Stimulated activated naive B cell treated with anti-CD40 and anti-IgM and Interleukin-4, amounts not matched to agents 10 μg/mL and 1 μg/mL and 100 μg/mL, for 72 hours (primary cell): Measurements from ENCODE around the gene AMPH.
A peak's percentile ranks its signal among the peaks of the same experiment; 100 is the strongest.

Experiments used
- ATAC-seq, 2 donors: fragments of 150-1000 bp; cut with Tn5 transposase; replicated peaks; 2 replicates each; pipeline ENCODE4 v1.10.0; 2021; ENCODE audit warnings: moderate library complexity in 1 of 2
- DNase-seq: peaks from one replicate; pipeline ENCODE4 v3.0.0; 2021
- H3K27ac Mint-ChIP-seq: one replicate; pipeline ENCODE4 v1.8.0; 2022; ENCODE audit warnings: mild to moderate bottlenecking, mixed read lengths
- H3K27me3 Mint-ChIP-seq, 2 donors: one replicate each; pipeline ENCODE4 v1.8.0; 2022; ENCODE audit warnings: mixed read lengths in 2 of 2
- H3K36me3 Mint-ChIP-seq, 2 donors: one replicate each; pipeline ENCODE4 v1.8.0; 2022; ENCODE audit warnings: mixed read lengths in 2 of 2, mild to moderate bottlenecking in 1 of 2
- H3K4me1 Mint-ChIP-seq, 2 donors: one replicate each; pipeline ENCODE4 v1.8.0; 2022; ENCODE audit warnings: mixed read lengths in 2 of 2, mild to moderate bottlenecking in 1 of 2
- H3K4me3 Mint-ChIP-seq, 2 donors: one replicate each; pipeline ENCODE4 v1.8.0; 2022; ENCODE audit warnings: mild to moderate bottlenecking in 2 of 2, mixed read lengths in 2 of 2, moderate library complexity in 1 of 2
- H3K9me3 Mint-ChIP-seq, 2 donors: one replicate each; pipeline ENCODE4 v1.8.0; 2022; ENCODE audit warnings: mixed read lengths in 2 of 2, mild to moderate bottlenecking in 1 of 2

AMPH gene

GRCh38 chr7:38502289-38502688 is 128.9 kb downstream of the AMPH start:
- ATAC-seq (no peak), DNase-seq (no peak)
- Mint-ChIP-seq H3K27ac (no peak overlapping the region), H3K4me3 (no peak overlapping the region), H3K27me3 (peaks cover 21 to 25% of the 10 kb centered on the region in 2 donors), H3K9me3 (no peaks in the 10 kb centered on the region), H3K4me1 (no peaks in the 10 kb centered on the region), H3K36me3 (no peaks in the 10 kb centered on the region)

- ATAC-seq (no peak), DNase-seq (no peak)
- H3K27ac Mint-ChIP-seq = no peak overlapping the region
- H3K36me3 Mint-ChIP-seq = no peaks in the 10 kb centered on the region
- H3K4me3 Mint-ChIP-seq = no peak overlapping the region
- H3K4me1 Mint-ChIP-seq = no peaks in the 10 kb centered on the region
- peaks cover 8 to 24% of the 10 kb centered on the region in 2 donors for H3K27me3 Mint-ChIP-seq
- H3K9me3 Mint-ChIP-seq = peaks cover 0 to 3% of the 10 kb centered on the region in 2 donors
Measured at GRCh38 chr7:38492010-38492409, 139.2 kb downstream of the AMPH start.

GRCh38 chr7:38482521-38482920 is 148.7 kb downstream of the AMPH start:
- H3K27me3 Mint-ChIP-seq = peaks cover 33 to 41% of the 10 kb centered on the region in 2 donors
- H3K4me3 Mint-ChIP-seq = no peak overlapping the region
- H3K27ac Mint-ChIP-seq = no peak overlapping the region
- H3K36me3 Mint-ChIP-seq = peaks cover 7 to 12% of the 10 kb centered on the region in 2 donors
- ATAC-seq (no peak), DNase-seq (no peak)
- peaks cover 12 to 17% of the 10 kb centered on the region in 2 donors for H3K9me3 Mint-ChIP-seq
- no peaks in the 10 kb centered on the region for H3K4me1 Mint-ChIP-seq

- Mint-ChIP-seq H3K27me3 (peaks cover 34 to 47% of the 10 kb centered on the region in 2 donors), H3K9me3 (peaks cover 18 to 19% of the 10 kb centered on the region in 2 donors), H3K36me3 (peaks cover 11 to 12% of the 10 kb centered on the region in 2 donors), H3K27ac (no peak overlapping the region), H3K4me1 (no peaks in the 10 kb centered on the region), H3K4me3 (no peak overlapping the region)
- DNase-seq (no peak), ATAC-seq (no peak)
Measured at GRCh38 chr7:38481401-38481800, 149.8 kb downstream of the AMPH start.

- DNase-seq = no peak
- Mint-ChIP-seq H3K9me3 (peaks cover 12 to 13% of the 10 kb centered on the region in 2 donors), H3K4me1 (no peaks in the 10 kb centered on the region), H3K4me3 (no peak overlapping the region), H3K36me3 (peaks cover 7 to 9% of the 10 kb centered on the region in 2 donors), H3K27ac (no peak overlapping the region), H3K27me3 (peaks cover 29 to 38% of the 10 kb centered on the region in 2 donors)
- no peak for ATAC-seq
Measured at GRCh38 chr7:38478404-38478803, 152.8 kb downstream of the AMPH start.

GRCh38 chr7:38477333-38477732 is 153.8 kb downstream of the AMPH start:
- DNase-seq = no peak
- H3K27ac Mint-ChIP-seq = no peak overlapping the region
- H3K4me1 Mint-ChIP-seq = no peaks in the 10 kb centered on the region
- peaks cover 19 to 30% of the 10 kb centered on the region in 2 donors for H3K27me3 Mint-ChIP-seq
- H3K4me3 Mint-ChIP-seq = no peak overlapping the region
- ATAC-seq = no peak
- peaks cover 7 to 9% of the 10 kb centered on the region in 2 donors for H3K36me3 Mint-ChIP-seq
- H3K9me3 Mint-ChIP-seq = peaks cover 9 to 13% of the 10 kb centered on the region in 2 donors

- Mint-ChIP-seq H3K27me3 (peaks cover 19 to 26% of the 10 kb centered on the region in 2 donors), H3K27ac (no peak overlapping the region), H3K4me3 (no peak overlapping the region), H3K4me1 (no peaks in the 10 kb centered on the region), H3K9me3 (peaks cover 9 to 13% of the 10 kb centered on the region in 2 donors), H3K36me3 (peaks cover 7 to 8% of the 10 kb centered on the region in 2 donors)
- no peak for DNase-seq
- no peak for ATAC-seq
Measured at GRCh38 chr7:38476764-38477163, 154.4 kb downstream of the AMPH start.

GRCh38 chr7:38465956-38466355 is 165.2 kb downstream of the AMPH start:
- H3K27ac Mint-ChIP-seq = no peak overlapping the region
- no peak for ATAC-seq
- peaks cover 6 to 18% of the 10 kb centered on the region in 2 donors for H3K4me1 Mint-ChIP-seq
- no peaks in the 10 kb centered on the region for H3K9me3 Mint-ChIP-seq
- H3K27me3 Mint-ChIP-seq = no peaks in the 10 kb centered on the region
- no peak for DNase-seq
- no peak overlapping the region for H3K4me3 Mint-ChIP-seq
- no peaks in the 10 kb centered on the region for H3K36me3 Mint-ChIP-seq

GRCh38 chr7:38463277-38464225 is 167.6 kb downstream of the AMPH start:
- DNase-seq = peak; percentile 9
- no peaks in the 10 kb centered on the region for H3K36me3 Mint-ChIP-seq
- ATAC-seq = peak; percentile 61 to 67
- H3K27me3 Mint-ChIP-seq = no peaks in the 10 kb centered on the region
- H3K4me3 Mint-ChIP-seq = no peak overlapping the region
- H3K27ac Mint-ChIP-seq = no peak overlapping the region
- peaks cover 6 to 18% of the 10 kb centered on the region in 2 donors for H3K4me1 Mint-ChIP-seq
- H3K9me3 Mint-ChIP-seq = peaks cover 0 to 2% of the 10 kb centered on the region in 2 donors

GRCh38 chr7:38462819-38463218 is 168.4 kb downstream of the AMPH start:
- ATAC-seq = no peak
- no peak for DNase-seq
- Mint-ChIP-seq H3K9me3 (peaks cover 0 to 2% of the 10 kb centered on the region in 2 donors), H3K4me1 (peaks cover 6 to 18% of the 10 kb centered on the region in 2 donors), H3K36me3 (no peaks in the 10 kb centered on the region), H3K27me3 (no peaks in the 10 kb centered on the region), H3K27ac (no peak overlapping the region), H3K4me3 (no peak overlapping the region)

- no peak overlapping the region for H3K4me3 Mint-ChIP-seq
- peaks cover 6 to 18% of the 10 kb centered on the region in 2 donors for H3K4me1 Mint-ChIP-seq
- peaks cover 2 to 3% of the 10 kb centered on the region in 2 donors for H3K9me3 Mint-ChIP-seq
- DNase-seq (no peak), ATAC-seq (no peak)
- H3K36me3 Mint-ChIP-seq = peaks cover 0 to 2% of the 10 kb centered on the region in 2 donors
- H3K27me3 Mint-ChIP-seq = peaks cover 2% of the 10 kb centered on the region in 2 donors
- no peak overlapping the region for H3K27ac Mint-ChIP-seq
Measured at GRCh38 chr7:38461887-38462286, 169.3 kb downstream of the AMPH start.

- Mint-ChIP-seq H3K27me3 (peaks cover 8 to 14% of the 10 kb centered on the region in 2 donors), H3K9me3 (peaks cover 4 to 7% of the 10 kb centered on the region in 2 donors), H3K4me1 (no peaks in the 10 kb centered on the region), H3K36me3 (peaks cover 2 to 5% of the 10 kb centered on the region in 2 donors), H3K4me3 (no peak overlapping the region), H3K27ac (no peak overlapping the region)
- no peak for DNase-seq
- no peak for ATAC-seq
Measured at GRCh38 chr7:38453826-38454225, 177.3 kb downstream of the AMPH start.

- Mint-ChIP-seq H3K9me3 (peaks cover 4 to 7% of the 10 kb centered on the region in 2 donors), H3K27me3 (peaks cover 8 to 14% of the 10 kb centered on the region in 2 donors)
- no peak for ATAC-seq
Measured at GRCh38 chr7:38453168-38453567, 178.0 kb downstream of the AMPH start.

GRCh38 chr7:38452681-38453108 is 178.5 kb downstream of the AMPH start:
- H3K27me3 Mint-ChIP-seq = peaks cover 8 to 14% of the 10 kb centered on the region in 2 donors
- H3K27ac Mint-ChIP-seq = no peak overlapping the region
- peaks cover 2 to 5% of the 10 kb centered on the region in 2 donors for H3K36me3 Mint-ChIP-seq
- no peaks in the 10 kb centered on the region for H3K4me1 Mint-ChIP-seq
- no peak for ATAC-seq
- DNase-seq = no peak
- H3K4me3 Mint-ChIP-seq = no peak overlapping the region
- H3K9me3 Mint-ChIP-seq = peaks cover 4 to 7% of the 10 kb centered on the region in 2 donors

More at GRCh38 chr7:38453168-38453567, 178.0 kb downstream of the AMPH start:
- DNase-seq = no peak
- Mint-ChIP-seq H3K4me3 (no peak overlapping the region), H3K27ac (no peak overlapping the region), H3K4me1 (no peaks in the 10 kb centered on the region), H3K36me3 (peaks cover 2 to 5% of the 10 kb centered on the region in 2 donors)

- Mint-ChIP-seq H3K4me3 (no peak overlapping the region), H3K4me1 (no peaks in the 10 kb centered on the region), H3K36me3 (peaks cover 2% of the 10 kb centered on the region in 2 donors), H3K27ac (no peak overlapping the region), H3K27me3 (peaks cover 5 to 11% of the 10 kb centered on the region in 2 donors), H3K9me3 (peaks cover 2 to 4% of the 10 kb centered on the region in 2 donors)
- DNase-seq = no peak
- no peak for ATAC-seq
Measured at GRCh38 chr7:38451840-38452239, 179.3 kb downstream of the AMPH start.
